ENCODE data around the gene SQOR.

Gene SQOR

GRCh38 chr15:45650889-45651525 is 16.2 kb downstream of the SQOR start:
- no peak for TF ChIP-seq CTCF (IDR thresholded peaks at IDR 0.05; ENCODE audit: extremely low read depth, missing control alignments)
- DNase-seq (ENCODE audit: low spot score), result no peak

DNA sequence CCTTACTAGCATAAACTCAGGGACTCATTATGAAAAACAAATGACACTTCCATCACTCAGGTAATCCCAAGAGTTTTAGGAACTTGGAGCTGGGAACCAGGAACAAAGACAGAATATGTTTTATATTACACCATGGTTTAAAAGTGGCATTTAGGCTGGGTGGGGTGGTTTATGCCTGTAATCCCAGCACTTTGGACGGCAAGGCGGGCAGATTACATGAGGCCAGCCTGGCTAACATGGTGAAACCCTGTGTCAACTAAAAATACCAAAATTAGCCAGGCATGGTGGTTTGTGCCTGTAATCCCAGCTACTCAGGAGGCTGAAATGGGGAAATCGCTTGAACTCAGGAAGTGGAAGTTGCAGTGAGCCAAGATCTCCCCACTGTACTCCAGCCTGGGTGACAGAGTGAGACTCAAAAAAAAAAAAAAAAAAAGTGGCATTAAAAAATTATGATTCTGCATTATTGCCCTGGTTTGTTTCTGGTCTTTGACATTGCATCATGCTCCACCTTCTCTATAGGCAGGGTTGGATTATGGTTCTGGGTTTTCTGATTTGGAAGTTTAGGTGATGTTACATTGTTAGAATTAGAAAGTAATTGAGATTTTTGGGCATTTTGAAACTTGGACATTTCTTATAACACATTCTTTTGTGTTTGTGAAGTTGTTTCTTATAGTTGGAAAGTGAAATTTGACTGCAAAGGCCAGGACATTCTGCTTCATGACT is 19.0 kb downstream of the SQOR start:
- no peak for TF ChIP-seq CTCF (IDR thresholded peaks at IDR 0.05; ENCODE audit: extremely low read depth, missing control alignments)
- no peak for DNase-seq (ENCODE audit: low spot score)

DNA sequence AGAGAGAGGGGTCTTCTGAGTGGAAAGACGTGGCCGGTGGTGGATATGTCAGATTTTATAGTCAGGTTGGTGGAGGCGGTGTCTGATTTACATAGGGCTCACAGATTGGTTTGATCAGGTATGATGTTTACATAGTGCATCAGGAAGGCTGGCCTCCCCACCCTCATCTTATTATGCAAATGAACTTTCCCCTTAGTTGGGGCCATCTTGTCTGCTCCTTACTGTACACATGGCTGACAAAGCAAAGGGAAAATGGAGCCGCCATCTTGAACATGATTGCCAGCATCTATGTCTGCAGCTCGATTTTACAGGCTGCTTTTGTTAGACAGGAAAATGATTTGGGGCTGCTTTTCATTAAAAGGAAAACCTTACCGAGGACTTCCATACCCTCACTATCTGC is 19.9 kb downstream of the SQOR start:
- TF ChIP-seq CTCF (IDR thresholded peaks at IDR 0.05; ENCODE audit: extremely low read depth, missing control alignments), result no peak
- no peak for DNase-seq (ENCODE audit: low spot score)

GRCh38 chr15:45657254-45657653 is 22.4 kb downstream of the SQOR start:
- no peak for DNase-seq (ENCODE audit: low spot score)
- no peak for TF ChIP-seq CTCF (IDR thresholded peaks at IDR 0.05; ENCODE audit: extremely low read depth, missing control alignments)

DNA sequence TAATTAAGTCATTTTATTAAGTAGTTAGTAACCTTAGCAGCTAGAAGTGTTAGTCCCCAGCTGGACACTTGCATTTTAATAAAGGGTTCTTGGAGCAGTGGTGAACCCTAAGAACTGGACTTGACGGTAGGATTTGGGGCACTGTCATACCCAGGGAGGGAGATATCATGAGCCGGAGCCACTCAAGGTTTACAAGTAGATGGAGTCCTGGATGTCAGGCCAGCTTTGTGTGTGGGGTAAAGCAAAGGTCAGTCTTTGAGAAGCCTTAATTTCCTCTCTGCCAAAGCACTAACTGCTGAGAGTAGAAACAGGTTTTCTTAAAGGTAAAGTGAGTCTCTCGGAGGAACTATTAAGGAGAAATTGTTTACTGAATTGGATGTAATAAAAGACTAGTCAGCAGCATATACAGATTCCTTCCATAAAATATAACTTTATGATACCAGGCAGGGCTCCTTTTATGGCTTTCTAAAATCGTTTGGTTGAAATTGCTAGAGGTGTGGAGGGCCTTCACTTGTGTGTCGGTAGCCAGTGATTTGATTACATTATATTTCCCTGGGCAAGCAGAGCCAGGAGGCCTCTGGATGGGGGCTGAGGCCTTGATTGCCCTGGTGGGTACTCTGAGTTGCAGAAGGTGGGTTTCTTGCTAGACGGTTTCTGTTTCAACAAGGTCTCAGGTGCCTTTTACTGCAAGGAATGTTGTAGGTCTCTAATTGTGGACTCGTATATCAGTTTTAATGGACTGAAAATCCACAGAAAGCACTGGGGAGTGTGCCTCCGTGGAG is 23.1 kb downstream of the SQOR start:
- DNase-seq (ENCODE audit: low spot score), result no peak
- TF ChIP-seq CTCF (IDR thresholded peaks at IDR 0.05; ENCODE audit: extremely low read depth, missing control alignments), result no peak

GRCh38 chr15:45660231-45660979 is 25.6 kb downstream of the SQOR start:
- DNase-seq (ENCODE audit: low spot score), result peak; percentile 56
- TF ChIP-seq CTCF (IDR thresholded peaks at IDR 0.05; ENCODE audit: extremely low read depth, missing control alignments), result no peak
